ENCODE data around the gene CCR7.

CCR7 gene

DNA sequence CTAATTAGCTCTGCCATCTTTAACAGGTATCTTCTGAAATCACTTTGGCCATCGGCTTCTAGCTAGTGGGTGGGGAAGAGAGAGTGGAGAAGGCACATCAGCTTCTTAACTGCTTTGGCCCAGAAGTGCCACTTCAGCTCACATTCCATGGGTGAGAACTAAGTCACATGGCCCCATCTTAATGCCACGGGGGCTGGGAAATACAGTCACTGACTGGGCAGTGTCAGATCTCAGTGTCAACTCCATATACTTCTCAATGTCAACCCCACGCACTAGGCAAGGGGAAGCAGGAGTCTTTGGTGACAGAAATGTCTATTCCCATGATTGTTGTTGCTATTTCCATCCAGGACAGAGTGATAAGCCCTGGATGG is 29.4 kb downstream of the CCR7 start:
- no peak for DNase-seq (ENCODE audit: low read depth)

DNA sequence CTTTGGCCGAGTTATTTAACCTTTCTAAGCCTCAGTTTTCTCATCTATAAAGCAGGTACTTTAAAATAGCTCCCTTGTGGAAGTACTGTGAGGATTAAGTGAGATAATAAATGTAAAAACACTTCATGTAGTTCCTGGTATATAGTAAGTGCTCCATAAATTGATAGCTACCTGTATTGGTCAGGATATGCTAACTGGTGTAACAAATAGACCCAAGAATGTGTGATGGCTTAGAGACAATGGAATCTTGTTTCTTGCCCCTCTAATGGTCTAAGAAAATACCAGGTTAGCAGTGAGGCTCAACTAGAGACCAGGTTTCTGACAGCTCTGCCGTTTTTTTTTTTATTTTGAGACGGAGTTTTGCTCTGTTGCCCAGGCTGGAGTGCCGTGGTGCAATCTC is 29.8 kb downstream of the CCR7 start:
- no peak for DNase-seq (ENCODE audit: low read depth)

DNA sequence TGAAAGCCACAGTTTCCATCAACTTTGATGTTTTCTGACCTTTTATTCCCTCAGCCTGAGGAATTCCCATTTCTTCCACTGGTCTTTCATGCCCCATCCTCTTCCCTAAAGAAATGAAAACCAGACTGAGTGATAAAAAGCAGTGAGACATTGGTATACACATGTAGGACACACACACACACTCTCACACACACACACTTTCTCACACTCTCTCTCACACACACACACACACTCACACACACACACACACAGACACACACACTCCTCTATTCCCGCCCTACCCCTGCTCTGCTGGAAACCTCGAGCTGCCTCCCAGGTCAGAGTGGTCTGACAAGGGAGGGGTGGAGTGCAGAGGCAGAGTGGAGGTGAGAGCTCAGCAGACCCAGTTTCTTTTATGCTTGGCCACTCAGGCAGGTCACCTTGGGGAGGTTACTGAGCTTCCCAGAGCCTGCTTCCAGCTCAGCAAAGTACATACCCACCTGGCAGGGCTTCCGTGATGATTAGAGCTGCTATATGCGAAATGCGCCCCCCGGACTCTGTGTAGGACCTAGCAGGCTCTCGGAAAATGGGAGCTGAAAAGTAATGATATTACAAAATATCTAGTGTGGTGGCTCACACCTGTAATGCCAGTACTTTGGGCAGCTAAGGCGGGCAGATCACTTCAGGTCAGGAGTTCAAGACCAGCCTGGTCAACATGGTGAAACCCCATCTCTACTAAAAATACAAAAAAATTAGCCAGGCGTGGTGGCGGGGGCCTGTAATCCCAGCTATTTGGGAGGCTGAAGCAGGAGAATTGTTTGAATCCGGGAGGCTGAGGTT is 30.7 kb downstream of the CCR7 start:
- DNase-seq (ENCODE audit: low read depth) = no peak

DNA sequence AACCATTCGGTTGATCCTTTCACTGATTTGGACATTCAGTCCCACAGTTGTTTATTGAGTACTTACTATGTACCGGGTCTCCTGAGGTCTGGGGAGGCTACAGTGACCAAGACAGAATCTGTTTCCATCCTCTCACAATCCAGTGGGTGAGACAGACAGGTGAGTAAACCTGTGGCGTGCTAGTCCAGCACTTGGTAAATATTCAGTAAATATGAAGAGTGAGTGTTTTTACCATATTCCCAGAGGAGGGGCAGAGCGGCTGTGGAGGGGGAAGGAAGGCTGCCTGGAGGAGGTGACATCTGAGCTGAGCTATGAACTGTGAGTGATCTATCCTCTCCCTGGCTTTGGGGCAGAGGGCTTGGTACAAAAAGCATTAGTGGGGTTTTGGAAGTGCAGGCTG is 31.4 kb downstream of the CCR7 start:
- DNase-seq (ENCODE audit: low read depth) = no peak

DNA sequence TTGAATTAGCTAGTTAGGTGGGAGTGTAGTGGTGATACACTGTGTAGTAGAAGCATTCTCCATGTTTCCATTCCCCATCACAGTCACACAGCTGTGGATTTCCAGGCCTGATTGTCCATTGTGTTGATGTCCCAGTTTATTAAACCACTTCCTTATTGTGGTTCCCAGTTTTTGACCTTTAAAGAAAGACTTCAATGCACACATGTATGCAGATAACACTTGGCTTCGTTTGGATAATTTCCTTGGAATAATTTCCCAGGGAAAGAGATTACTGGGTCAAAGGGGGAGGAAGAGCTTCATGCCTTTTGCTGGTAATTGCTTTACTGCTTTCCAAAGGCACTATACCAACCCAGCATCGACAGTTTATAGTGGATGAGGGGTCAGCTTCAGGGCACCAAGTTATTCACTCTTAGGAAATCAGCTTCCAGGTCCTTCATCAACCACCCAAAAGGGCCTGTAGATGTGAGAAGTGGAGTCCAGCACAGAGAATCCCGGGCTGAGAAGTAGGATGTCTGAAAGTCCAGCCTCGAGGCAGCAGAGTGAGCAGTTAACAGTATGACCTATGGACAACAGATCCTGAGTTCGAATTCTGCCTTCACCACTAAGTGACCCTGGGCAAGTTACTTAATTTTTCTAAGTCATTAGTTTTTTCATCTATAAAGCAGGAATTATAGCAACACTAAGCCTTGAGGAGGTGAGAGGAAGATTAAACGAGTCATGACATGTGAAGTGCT is 32.6 kb downstream of the CCR7 start:
- no peak for DNase-seq (ENCODE audit: low read depth)

DNA sequence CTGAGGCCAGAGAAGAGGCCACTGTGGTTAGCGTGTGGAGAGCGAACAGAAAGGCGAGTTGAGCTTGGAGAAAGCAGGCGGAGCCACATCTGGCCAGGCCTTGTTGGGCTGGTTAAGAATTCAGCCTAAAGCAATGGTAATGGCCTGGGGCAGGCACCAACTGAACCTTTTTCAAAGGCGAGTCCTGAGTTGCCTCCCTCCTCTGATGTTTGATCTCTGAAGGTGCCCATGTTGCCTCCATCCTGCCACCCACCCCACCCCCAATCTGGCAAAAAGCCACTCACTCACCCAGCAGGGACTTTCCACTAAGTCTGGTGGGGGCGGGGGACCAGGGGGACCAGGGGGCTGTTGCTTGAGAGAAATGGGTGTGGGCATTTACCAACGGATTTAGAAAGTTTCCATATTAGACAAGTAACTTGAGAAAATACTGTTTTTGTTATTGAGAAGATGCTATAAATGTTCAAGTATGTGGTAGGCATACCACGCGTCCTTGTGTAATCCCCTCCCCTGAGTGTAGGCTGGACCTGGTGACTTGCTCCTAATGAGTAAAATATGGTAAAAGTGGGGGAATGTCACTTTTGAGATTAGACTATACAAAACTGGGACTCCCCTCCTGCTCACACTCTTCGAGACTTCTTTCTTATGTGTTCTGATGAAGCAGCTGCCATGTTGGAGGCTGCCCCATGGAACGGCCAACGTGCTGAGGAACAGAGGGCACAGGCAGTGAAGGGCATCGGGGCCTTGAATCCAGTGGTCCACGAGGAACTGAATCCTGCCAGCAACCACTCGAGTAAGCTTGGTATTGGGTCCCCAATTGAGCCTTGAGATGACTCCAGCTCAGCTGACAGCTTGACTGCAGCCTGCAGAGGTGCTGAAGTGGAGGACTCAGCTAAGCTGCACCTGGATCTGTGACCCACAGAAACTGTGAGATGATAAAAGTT is 34.0 kb downstream of the CCR7 start:
- peak; percentile 31 for DNase-seq (ENCODE audit: low read depth)

DNA sequence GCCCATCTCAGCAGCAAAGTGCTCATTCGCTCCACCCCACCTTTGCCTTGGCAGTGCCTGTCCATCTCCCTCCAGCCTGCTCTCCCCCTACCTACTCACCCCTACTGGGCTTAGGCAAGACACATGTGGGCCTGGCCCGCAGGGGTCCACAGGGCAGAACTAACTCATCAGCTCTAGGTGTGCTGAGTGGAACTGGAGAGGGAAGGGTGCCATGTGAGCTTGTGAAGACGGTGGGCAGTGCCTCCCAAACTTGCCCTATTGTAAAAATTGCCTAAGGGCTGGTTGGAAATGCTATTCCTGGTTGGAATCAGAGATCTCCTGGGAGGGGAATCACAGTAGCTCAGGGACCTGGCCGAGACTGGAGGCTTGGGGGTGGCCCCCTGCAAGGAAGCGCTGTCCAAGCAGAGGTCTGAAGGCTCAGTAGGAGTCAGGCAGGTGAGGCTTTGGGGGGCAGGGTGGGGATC is 34.7 kb downstream of the CCR7 start:
- no peak for DNase-seq (ENCODE audit: low read depth)

DNA sequence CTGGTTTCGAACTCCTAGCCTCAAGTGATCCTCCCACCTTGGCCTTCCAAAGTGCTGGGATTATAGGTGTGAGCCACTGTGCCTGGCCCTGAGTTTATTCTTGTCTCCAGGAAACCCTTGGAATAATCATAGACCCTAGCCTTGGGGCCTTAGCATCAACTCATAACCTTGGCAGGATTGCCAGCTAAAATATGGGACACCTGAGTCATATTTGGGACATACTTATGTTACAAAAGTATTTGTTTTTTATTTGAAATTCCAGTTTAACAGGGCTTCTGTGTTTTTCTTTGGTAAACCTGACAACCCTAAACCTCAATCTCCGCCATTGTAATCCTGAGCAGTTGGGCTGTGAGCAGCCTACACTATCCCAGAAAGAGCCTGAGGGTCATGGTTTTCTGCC is 35.3 kb downstream of the CCR7 start:
- no peak for DNase-seq (ENCODE audit: low read depth)

DNA sequence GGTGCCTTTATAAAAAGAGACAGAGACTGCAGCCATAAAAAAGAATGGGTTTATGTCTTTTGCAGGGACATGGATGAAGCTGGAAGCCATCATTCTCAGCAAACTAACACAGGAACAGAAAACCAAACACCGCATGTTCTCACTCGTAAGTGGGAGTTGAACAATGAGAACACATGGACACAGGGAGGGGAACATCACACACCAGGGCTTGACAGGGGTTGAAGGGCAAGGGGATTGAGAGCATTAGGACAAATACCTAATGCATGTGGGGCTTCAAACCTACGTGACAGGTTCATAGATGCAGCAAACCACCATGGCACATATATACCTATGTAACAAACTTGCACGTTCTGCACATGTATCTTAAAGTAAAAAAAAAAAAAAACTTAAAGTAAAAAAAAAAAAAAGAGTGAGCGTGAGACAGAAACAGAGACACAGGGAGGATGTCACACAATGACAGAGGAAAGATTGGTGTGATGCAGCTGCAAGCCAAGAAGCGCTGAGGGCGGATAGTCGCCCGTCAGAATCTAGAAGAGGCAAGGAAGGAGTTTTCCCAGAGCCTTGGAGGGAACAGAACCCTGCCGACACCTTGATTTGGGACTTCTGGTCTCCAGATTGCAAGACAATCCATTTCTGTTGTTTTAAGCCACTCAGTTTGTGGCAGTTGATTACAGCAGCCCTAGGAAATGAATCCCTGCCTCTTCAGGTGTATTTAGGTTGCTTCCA is 36.4 kb downstream of the CCR7 start:
- DNase-seq (ENCODE audit: low read depth) = no peak

DNA sequence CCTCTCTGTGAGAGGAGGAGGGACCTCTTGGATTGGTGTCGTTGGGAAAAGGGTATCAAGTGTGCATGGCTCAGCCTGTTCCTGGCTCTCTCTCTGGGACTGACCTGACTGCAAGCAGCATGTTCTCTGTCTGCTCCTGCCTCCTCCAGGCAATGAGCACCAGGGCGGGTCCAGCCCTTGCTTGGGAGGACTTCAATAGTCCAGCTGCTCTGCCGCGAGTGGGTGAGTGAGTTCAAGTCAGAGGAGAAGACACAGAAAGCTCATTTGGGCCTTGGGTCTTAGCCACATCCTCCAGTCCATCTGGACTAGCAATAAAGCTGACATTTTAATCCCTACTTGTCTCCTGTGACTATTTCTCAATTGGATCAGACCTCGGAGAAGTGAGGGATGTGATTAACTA is 38.6 kb downstream of the CCR7 start:
- DNase-seq (ENCODE audit: low read depth) = no peak

DNA sequence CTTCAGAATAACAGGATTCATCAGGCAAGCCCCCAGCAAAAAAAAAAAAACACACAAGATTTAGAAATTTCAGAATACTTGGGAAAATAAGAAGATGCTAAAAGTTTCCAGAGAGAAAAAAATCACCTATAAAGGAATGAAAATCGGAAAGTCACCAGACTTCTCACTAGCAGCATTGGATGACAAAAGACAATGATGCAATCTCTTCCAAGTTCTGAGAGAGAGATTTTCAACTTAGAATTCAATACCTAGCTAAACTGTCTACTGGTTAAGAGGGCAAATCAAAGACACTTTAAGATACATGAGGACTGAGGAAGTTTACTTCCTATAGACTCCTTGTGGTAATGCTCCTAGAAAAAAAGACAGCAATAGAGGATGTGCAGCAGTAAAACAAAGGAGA is 40.0 kb downstream of the CCR7 start:
- DNase-seq (ENCODE audit: low read depth) = no peak

DNA sequence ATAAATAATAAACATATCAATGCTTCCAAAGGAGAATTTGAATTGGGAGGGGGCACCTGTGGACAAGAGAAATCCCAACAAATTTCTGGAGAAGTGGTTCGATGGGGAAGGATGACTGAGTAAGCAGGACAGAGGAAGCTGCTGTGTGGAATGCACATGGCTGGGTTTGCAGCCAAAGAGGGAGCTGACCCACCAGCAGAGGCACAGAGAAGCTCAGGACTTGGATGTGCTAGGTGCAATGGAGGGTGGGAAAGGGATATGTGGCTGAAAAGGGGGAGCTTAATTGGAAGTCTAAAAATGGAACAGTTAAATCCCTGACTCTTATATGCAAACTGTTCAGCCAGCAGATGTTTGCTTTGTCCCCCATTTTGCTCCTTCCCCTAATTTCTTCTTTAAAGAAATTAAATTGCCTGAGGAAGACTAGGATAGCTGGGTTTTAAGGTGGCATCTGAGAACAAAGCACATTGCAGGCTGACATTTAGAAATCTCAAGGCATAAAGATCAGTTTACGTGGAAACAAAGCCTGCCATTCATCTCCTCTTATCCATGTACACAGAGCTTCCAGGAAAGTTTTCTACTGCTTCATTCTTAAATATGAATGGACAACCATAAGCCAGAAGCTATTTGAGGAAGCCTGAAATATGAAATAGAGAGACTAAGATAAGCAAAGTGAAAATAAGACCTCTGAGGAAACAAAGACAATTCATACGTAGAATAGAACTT is 40.9 kb downstream of the CCR7 start:
- no peak for DNase-seq (ENCODE audit: low read depth)

DNA sequence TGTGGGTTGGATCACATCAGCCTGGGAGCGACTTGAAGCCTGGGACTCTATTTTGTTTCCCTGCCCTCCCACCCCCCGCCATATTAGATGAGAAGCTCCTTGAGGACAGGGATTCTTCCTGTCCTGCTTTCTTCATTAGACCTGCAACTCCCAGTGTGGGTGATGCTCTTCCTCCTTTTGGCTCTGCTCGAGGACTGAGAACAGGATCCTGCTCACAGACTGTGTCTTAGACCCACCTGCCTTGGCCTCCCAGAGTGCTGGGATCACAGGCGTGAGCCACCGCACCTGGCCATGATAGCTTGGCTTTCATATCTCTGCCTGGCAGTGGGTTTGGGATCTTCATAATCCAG is 42.3 kb downstream of the CCR7 start:
- no peak for DNase-seq (ENCODE audit: low read depth)

DNA sequence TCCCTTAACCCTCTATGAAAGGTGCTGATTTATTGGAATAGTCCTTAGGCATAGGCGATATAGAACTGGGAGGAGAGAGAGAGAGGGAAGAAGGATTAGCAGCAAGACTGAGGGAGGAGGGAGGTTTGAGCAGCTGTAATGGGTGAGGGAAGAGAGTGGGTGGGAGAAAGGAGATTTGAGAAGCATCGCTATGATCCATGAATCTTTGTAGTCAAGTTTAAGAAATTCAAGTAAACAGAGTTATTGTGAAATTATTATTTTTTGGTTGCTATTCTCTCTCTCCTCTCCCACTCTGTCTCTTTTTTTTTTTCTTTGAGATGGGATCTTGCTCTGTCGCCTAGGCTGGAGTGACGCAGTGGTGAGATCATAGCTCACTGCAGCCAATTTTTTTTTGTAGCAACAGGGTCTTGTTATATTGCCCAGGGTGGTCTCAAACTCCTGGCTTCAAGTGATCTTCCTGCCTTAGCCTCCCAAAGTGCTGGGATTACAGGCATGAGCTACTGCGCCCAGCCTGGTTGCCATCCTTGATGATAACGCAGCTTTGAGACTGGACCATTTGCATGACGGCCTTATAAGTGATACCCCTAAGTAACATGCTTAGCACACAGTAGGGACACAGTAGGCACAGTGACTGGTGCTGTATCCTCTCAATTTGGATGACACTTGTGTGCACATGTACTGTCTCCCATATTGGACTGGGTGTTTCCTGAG is 42.9 kb downstream of the CCR7 start:
- no peak for DNase-seq (ENCODE audit: low read depth)

DNA sequence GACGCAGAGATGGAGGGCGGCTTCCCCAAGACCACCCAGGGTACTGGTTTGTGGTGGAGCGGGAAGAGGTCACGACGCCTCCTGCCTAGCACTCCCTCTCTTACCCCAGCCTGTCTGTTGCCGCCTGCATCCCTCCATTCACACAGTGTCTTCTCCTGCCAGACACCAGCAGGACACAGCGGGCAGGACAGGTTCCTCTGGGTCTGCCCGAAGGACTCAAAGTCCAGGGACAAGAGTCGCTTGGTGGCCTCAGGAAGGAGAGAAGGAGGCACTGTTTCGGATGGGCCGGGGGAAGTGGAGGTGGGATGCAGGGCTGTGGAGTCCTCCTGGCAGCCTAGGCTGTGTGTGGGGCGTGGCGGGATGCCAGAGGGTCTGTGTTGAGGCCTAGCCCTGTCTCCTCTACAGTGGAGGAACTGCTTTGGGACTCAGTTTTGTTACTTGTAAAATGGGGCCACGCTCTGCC is 44.2 kb downstream of the CCR7 start:
- DNase-seq (ENCODE audit: low read depth) = no peak

DNA sequence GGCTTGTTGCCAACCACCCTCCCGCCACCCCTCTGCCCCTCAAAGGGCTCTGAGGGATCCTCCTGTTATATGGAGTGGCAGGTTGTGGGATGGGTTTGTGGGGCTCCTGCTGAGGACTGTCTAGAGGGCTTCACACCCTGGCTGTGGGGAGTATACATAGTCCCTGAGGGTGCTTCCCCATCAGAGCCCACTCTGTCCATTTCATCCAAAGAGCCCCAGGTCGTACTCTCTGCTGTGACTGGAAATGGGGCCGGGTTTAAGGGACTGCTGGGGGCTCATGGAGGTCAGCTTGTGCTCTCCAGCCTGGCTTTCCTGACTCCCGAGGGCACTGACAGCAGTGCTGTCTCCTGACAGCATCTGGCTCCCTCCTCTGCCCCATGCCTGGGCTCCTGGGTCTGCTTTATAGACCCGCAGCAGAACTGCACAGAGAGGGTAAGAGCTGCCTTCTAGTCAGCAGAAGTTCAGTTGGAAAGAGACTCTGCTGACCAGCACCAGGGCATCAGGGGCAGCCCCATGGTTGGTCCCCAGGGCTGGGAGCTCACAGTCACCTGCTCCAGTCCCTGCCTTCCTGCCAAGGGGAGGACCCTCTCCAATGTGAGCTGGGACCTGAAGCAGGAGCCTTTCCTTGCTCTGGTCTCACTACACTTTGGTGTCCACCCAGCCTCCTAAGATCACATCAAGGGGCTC is 46.0 kb downstream of the CCR7 start:
- no peak for DNase-seq (ENCODE audit: low read depth)

DNA sequence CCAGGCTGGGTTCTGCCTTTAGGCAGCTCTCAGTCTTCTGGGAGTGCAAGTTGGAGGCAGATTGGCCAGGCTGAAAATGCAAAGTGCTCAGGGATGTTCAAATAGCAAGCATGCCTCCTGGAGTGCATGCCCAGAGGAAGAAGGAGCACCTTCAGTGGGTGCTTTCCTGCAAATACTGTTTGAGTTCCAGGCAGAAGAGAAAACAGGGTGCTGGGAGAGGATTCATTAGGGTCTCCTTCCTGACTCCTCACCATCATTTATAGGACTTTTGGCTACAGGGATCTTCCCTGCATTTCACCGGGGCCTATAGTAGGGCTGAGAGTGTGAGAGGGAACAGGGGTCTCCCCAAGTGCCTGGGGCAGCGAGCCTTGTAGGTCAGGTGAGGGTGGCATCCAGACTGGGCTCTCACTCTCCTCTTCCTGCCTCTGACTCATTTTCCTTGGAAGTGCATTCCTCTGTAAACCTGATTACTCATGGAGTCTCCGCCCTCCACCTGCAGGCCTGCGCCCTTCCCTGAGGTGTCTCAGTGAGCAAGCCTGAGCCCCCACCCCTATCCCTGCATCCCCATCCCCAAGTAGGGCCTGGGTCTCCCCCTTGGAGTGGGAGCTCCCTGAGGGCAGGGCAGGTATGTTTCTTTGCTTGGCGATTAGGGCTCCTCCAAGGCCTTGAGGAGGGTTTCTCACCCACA is 46.7 kb downstream of the CCR7 start:
- no peak for DNase-seq (ENCODE audit: low read depth)

DNA sequence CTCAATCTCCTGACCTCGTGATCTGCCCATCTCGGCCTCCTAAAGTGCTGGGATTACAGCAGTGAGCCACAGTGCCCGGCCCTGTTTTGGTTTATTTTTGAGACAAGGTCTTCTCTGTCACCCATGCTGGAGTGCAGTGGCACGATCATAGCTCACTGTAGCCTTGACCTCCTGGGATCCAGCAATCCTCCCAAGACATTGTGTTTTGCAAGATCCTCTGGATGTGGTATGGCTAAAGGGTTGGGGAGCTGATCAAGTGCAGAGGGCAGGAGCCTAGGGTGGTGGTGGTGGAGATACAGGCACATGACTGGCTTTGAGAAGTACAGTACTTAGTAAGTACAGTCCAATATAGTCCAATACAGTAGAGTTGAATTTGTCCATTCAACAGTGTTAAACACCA is 47.3 kb downstream of the CCR7 start:
- no peak for DNase-seq (ENCODE audit: low read depth)

DNA sequence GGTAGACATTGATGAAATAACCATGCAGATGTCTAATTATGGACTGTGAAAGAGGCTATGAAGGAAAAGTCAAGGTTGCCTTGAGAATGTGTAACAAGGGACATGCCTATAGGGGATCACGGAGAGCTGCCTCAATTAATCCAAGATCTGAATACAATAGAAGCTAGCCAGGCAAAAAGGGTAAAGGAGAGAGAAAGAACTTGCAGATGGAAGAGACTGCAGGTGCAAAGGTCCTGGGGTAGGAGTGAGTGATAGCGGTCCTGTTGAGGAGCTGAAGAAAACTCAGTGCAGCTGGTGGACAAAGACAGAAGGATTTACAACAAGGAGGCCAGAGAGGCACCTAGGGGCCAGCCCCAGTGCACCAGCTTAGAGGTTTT is 48.0 kb downstream of the CCR7 start:
- no peak for DNase-seq (ENCODE audit: low read depth)
